ENCODE results near the gene TXK.
A peak's percentile ranks its signal among the peaks of the same experiment; 100 is the strongest.
"Not testable (repeated sequence)": the region's sequence is repeated elsewhere in the genome, so short reads cannot be mapped to it uniquely, and the experiment has no call there.

The TXK gene

GRCh38 chr4:48134081-48134480 lies at the start of gene TXK:
TXK (minus strand) TSS chr4:48134250; CDS start chr4:48134170, 80 bp downstream.
- no peak for DNase-seq

GRCh38 chr4:48180234-48180633 lies 46.2 kb upstream of the TXK start:
- DNase-seq, result peak; percentile 52

- no peak for DNase-seq
Measured at GRCh38 chr4:48178931-48179330, 44.9 kb upstream of the TXK start.

- DNase-seq, result peak; percentile 27
Measured at GRCh38 chr4:48175806-48176205, 41.8 kb upstream of the TXK start.

- no peak for DNase-seq
Measured at GRCh38 chr4:48175328-48175727, 41.3 kb upstream of the TXK start.

GRCh38 chr4:48173056-48173991 lies 39.3 kb upstream of the TXK start:
- DNase-seq, result peak; percentile 90

- DNase-seq, result no peak
Measured at GRCh38 chr4:48172651-48173050, 38.6 kb upstream of the TXK start.

- DNase-seq, result no peak
Measured at GRCh38 chr4:48169636-48170035, 35.6 kb upstream of the TXK start.

GRCh38 chr4:48167538-48168263 lies 33.7 kb upstream of the TXK start:
- no peak for DNase-seq

- DNase-seq, result not testable (repeated sequence)
Measured at GRCh38 chr4:48164561-48164960, 30.5 kb upstream of the TXK start.

GRCh38 chr4:48163746-48164145 lies 29.7 kb upstream of the TXK start:
- no peak for DNase-seq

- DNase-seq, result peak; percentile 40
Measured at GRCh38 chr4:48162162-48162561, 28.1 kb upstream of the TXK start.

- no peak for DNase-seq
Measured at GRCh38 chr4:48157271-48157670, 23.2 kb upstream of the TXK start.

GRCh38 chr4:48156423-48156822 lies 22.4 kb upstream of the TXK start:
- DNase-seq, result no peak

- DNase-seq, result no peak
Measured at GRCh38 chr4:48153791-48154550, 19.9 kb upstream of the TXK start.

GRCh38 chr4:48152259-48152658 lies 18.2 kb upstream of the TXK start:
- DNase-seq, result no peak

- DNase-seq, result no peak
Measured at GRCh38 chr4:48149827-48150370, 15.8 kb upstream of the TXK start.

- DNase-seq, result no peak
Measured at GRCh38 chr4:48147621-48148020, 13.6 kb upstream of the TXK start.

GRCh38 chr4:48141048-48141447 lies 7.0 kb upstream of the TXK start:
- peak; percentile 47 for DNase-seq

GRCh38 chr4:48139691-48140090 lies 5.6 kb upstream of the TXK start:
- peak; percentile 45 for DNase-seq

- no peak for DNase-seq
Measured at GRCh38 chr4:48138936-48139335, 4.9 kb upstream of the TXK start.

GRCh38 chr4:48138511-48138910 lies 4.5 kb upstream of the TXK start:
- no peak for DNase-seq

GRCh38 chr4:48137846-48138245 lies 3.8 kb upstream of the TXK start:
- no peak for DNase-seq

Data from EL (cell line).